Endothelial cell of umbilical vein (primary cell): ENCODE data around the gene SYNCRIP.

Experiments
- JUN ChIP-seq: IDR thresholded peaks from 2 replicates; pipeline ENCODE4 v1.6.1; 2011; ENCODE audit warnings: borderline replicate concordance, low read depth; ENCODE audit not compliant: insufficient read length, insufficient read depth
- MYC ChIP-seq: IDR thresholded peaks from one replicate; pipeline ENCODE4 v1.6.1; 2011; ENCODE audit warnings: mild to moderate bottlenecking, low read depth, low read length
- POLR2A ChIP-seq: IDR thresholded peaks from 2 replicates; pipeline ENCODE4 v1.6.1; 2012; ENCODE audit warnings: low read depth, mild to moderate bottlenecking, control low read depth, low read length
- POLR2AphosphoS5 ChIP-seq: IDR thresholded peaks from 2 replicates; pipeline ENCODE4 v1.6.1; 2012; ENCODE audit warnings: low read depth, mild to moderate bottlenecking, control low read depth, low read length, moderate library complexity; ENCODE audit not compliant: insufficient read depth
- TF ChIP-seq, protein P1 (sequence below), 2 donors: IDR thresholded peaks; 1 replicate in 1 of 2; 2 replicates in 1 of 2; pipeline ENCODE4 v1.5.1; 2011; ENCODE audit warnings: low read length in 2 of 2, mild to moderate bottlenecking in 2 of 2, moderate library complexity in 2 of 2, control low read depth in 1 of 2, inconsistent platforms in 1 of 2, low read depth in 1 of 2; ENCODE audit not compliant: insufficient read depth in 1 of 2; ENCODE audit errors: extremely low read depth in 1 of 2

DNA sequence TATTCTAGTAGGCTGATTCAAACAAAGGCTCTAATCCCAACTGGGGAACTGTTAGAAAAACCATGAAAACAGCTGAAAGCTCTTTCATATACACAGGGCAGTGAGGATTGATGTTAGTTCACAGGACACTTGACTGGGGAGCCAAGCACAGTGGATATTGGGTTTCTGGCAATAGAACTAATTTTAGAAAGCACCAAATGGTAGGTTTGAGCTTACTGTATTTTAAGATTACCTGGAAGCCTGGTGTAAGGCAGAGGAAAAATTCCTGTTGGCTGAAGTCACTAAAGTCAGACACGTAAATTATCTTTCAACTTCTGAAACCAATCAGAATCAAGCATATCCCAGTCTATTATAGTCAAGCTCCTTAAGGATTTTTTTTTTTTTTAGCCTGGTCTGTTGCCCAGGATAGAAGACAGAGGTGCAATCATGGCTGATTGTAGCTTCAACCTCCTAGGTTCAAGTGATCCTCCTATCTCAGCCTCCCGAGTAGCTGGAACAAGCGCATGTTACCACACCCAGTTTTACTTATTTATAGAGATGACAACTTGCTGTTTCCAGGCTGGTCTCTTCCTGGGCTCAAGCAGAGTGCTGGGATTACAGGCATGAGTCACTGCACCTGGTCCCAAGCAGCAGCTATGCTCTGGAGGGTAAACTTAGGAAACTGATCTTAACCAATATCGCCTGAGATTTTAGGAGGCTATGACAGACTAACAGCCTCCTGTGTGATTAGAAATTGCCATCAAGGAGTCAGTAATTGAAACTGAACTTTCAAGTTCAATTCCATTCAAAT, 32.5 kb upstream of the SYNCRIP start:
- TF ChIP-seq, protein P1, sequence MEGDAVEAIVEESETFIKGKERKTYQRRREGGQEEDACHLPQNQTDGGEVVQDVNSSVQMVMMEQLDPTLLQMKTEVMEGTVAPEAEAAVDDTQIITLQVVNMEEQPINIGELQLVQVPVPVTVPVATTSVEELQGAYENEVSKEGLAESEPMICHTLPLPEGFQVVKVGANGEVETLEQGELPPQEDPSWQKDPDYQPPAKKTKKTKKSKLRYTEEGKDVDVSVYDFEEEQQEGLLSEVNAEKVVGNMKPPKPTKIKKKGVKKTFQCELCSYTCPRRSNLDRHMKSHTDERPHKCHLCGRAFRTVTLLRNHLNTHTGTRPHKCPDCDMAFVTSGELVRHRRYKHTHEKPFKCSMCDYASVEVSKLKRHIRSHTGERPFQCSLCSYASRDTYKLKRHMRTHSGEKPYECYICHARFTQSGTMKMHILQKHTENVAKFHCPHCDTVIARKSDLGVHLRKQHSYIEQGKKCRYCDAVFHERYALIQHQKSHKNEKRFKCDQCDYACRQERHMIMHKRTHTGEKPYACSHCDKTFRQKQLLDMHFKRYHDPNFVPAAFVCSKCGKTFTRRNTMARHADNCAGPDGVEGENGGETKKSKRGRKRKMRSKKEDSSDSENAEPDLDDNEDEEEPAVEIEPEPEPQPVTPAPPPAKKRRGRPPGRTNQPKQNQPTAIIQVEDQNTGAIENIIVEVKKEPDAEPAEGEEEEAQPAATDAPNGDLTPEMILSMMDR (IDR thresholded peaks at IDR 0.05; ENCODE audit: extremely low read depth in 1 of 2, insufficient read depth in 1 of 2, low read depth in 1 of 2, low read length in 2 of 2): no peak
- TF ChIP-seq JUN (peak; percentile 23), POLR2A (peak; percentile 75), POLR2AphosphoS5 (peak; percentile 61), MYC (no peak)
